IPS DF 4.7 (cell line): ENCODE data around the gene PRR20C.
"Not testable (repeated sequence)": the region's sequence is repeated elsewhere in the genome, so short reads cannot be mapped to it uniquely, and the experiment has no call there.

ENCODE experiments used
- DNase-seq: peaks from one replicate; pipeline ENCODE4 v3.0.0-alpha.2; 2013; ENCODE audit warnings: low spot score; ENCODE audit errors: extremely low read depth

Gene PRR20C

GRCh38 chr13:57153761-57154160 lies at the start of gene PRR20C:
Gene PRR20C (plus strand): TSS chr13:57154061. CDS start chr13:57154448, 387 bp downstream.
- DNase-seq: not testable (repeated sequence)

GRCh38 chr13:57114945-57115344 lies 38.9 kb upstream of the PRR20C start:
- no peak for DNase-seq

DNA sequence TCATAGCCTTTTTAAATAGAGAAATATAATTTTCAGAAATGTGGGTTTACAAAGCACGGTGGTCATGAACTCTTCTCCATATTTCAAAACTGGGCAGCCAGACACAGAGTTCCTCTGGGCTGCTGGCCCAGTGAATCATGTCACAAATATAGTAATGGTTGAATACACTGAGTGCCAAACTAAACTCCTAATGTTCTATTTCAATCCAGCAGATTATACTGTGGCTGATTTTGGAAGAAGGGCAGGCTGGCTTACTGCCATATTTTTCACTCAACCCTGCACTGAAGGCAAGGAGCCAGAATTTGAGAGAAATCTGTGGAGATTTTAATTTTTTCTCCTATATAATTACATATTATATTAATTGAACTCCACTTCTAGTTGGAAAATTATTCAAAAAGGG lies 30.2 kb upstream of the PRR20C start:
- no peak for DNase-seq

DNA sequence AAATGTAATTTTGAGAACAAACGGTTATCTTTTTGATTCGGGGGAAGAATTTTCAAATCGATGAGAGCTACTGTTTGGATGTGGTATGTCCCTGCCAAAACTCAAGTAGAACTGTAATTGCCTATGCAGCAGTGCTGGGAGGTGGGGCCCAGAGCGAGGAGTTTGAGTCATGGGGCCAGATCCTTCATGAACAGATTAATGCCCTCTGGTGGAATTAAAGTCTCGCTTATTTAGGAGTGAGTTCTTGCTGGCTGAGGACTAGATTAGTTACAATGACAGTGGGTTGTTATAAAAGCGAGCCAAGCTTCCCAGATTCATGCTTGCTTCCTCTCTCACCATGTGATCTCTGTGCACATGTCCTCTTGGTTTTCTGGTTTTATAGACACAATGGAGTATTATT lies 25.0 kb upstream of the PRR20C start:
- DNase-seq: no peak

DNA sequence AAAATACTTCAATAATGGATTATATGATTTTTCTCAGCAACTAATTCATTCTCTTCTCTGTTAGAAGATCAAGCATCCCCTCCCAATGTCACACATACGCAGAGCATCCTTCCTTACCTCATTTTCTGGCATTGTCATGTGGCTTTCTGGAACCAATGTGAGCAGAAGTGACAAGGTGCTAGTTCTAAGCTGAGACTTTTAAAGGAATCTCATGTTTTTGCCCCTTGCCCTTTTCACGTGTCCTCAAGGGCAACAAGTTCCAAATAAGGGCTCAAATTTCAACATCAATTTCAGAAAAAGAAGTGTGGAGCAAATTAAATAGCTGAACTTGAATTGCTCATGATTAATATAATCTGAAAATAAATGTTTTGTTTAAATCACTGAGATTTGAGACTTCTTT lies 17.8 kb upstream of the PRR20C start:
- no peak for DNase-seq

GRCh38 chr13:57137585-57137984 lies 16.3 kb upstream of the PRR20C start:
- no peak for DNase-seq

GRCh38 chr13:57138988-57139387 lies 14.9 kb upstream of the PRR20C start:
- no peak for DNase-seq

- DNase-seq: not testable (repeated sequence)
Observed at GRCh38 chr13:57139781-57140180, 14.1 kb upstream of the PRR20C start.

DNA sequence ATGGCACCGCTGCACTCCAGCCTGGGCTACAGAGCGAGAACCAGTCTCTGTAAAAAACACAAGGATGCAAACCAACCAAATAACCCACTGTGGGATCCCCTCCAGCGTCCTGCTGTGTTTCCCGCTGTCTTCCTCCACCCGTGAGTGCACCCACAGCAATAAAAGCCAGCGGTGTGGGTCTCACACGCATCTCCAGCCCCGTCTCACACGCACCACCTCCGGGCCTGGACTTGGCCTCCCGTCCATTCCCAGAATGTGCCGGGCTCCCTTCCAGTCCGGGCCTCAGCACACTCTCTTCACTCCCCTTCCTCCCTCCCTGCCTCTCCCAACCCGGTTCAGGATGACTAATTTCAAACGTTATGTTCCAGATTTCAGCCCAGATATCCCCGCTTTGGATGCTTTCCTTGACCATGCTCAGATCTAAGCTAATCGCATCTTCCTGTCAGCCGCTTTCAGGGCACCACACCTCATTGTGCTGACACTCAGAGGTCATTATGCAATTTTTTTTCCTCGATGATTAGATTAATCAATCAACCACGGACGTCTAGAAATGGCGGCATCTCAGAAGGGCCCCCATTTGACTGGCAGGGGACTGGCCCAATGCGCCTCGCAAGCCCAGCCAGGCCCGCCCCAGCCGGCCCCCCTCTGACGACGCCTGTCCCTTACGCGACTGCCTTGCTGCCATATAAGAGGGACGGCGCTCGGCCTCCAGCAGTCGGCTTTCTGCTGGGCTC lies 13.5 kb upstream of the PRR20C start, which contains the start of gene PRR20A:
Gene PRR20A (plus strand): TSS at position 684 of the 734 bp plus-strand sequence. CDS start 387 bp downstream, outside the sequence.
- DNase-seq: not testable (repeated sequence)

GRCh38 chr13:57147188-57147587 lies 6.7 kb upstream of the PRR20C start, which contains the start of gene PRR20B:
Gene PRR20B (plus strand): TSS chr13:57147488. CDS start chr13:57147875, 387 bp downstream.
- not testable (repeated sequence) for DNase-seq

DNA sequence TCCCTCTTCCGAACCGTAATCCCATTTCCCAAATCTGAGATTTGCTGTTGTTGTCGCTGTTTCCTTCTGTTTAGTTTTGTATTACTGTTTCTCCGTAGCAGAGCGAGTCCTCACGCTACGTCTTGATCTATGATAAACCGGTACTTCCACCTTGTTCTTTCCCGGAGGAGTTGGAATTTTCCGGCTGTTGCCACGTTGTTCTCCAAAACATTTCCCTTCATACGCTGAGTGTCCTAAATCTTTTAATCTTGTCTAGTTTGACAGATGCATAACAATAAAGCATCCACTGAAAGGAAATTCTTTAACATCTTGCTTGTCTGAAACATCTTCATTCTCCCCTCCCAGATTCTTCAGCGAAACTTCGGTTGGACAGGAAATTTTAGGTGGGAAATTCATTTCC lies 5.8 kb upstream of the PRR20C start:
- DNase-seq: not testable (repeated sequence)

DNA sequence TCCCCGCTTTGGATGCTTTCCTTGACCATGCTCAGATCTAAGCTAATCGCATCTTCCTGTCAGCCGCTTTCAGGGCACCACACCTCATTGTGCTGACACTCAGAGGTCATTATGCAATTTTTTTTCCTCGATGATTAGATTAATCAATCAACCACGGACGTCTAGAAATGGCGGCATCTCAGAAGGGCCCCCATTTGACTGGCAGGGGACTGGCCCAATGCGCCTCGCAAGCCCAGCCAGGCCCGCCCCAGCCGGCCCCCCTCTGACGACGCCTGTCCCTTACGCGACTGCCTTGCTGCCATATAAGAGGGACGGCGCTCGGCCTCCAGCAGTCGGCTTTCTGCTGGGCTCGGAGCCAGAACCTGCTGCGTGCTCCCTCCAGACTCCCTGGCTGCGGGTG lies 6.5 kb downstream of the PRR20C start, which contains the start of gene PRR20D:
Gene PRR20D (plus strand): TSS at position 301 of the 400 bp plus-strand sequence. CDS start 387 bp downstream, outside the sequence.
- not testable (repeated sequence) for DNase-seq

GRCh38 chr13:57166897-57167296 lies 13.0 kb downstream of the PRR20C start, which contains the start of gene PRR20E:
Gene PRR20E (plus strand): TSS chr13:57167197. CDS start chr13:57167584, 387 bp downstream.
- not testable (repeated sequence) for DNase-seq

DNA sequence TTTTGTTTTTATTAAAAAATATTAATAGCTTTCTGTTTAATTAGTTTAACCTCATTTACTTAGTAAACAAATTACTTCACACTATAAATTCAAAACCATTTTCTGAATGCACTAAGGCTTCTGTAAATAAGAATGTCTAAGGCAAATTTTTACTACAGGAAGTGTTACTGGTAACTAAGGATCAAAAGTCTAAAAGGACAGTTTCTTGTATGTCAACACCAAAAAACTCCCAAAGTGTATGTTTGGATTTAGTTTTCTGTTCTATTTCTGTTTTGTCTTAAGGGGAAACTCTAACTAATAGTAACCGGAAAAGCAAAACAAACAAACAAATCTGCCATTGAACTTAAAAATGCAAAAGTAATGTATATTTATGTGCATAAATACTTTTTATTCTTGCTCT lies 37.8 kb downstream of the PRR20C start:
- no peak for DNase-seq
